ENCODE data around the gene RHNO1. TPM values are rescaled to one million over a fixed set of nuclear protein-coding genes. Genes with fewer than 3 reads are reported as not detected.
"Not testable (repeated sequence)": the region's sequence is repeated elsewhere in the genome, so short reads cannot be mapped to it uniquely, and the experiment has no call there.

Gene RHNO1
- total RNA-seq, 2 donors from 2014 or later = 18.3 to 25.5 TPM

DNA sequence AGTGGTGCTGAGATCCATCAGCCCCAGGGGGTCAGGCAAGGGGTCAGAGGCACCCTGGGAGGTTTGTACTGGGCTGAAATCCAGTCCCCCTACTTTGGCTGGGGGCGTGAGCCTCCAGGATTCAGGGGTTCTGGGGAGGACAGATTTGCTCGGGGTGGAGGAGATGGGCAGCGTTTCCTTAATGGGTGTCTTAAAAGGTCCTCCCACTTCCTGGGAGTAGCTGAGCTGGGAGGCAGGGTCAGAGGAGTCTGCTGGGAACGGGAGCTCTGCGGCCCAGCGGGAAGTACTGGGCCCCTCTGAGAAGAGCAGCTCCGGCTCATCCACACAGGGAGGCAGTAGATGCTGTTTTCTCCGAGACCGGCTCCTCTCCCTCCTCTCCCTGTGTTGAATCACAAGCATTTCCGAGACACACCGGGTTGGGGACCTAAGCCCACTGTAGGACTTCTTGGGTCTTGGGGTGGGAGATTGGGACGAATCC, 18.0 kb upstream of the RHNO1 start:
- DNase-seq = no peak
- intact Hi-C loops (cut with DNase I) = loop anchor here (10.0 kb wide), 1 partner anchor 176 kb away; no protein-coding TSS in a partner anchor
- H3K36me3 ChIP-seq = no peaks in the 10 kb centered on the region
- H3K27me3 ChIP-seq = no peaks in the 10 kb centered on the region
- no peak overlapping the region for H3K4me3 ChIP-seq
- no peaks in the 10 kb centered on the region for H3K9me3 ChIP-seq
- no peaks in the 10 kb centered on the region for H3K4me1 ChIP-seq
- H3K9ac ChIP-seq (ENCODE audit: low read depth in 2 of 2, low read length in 2 of 2) = no peak overlapping the region
- TF ChIP-seq CTCF (IDR thresholded peaks at IDR 0.05) = no peak
- no peak overlapping the region for H3K27ac ChIP-seq

- Histone ChIP-seq H3K27me3 (no peaks in the 10 kb centered on the region), H3K36me3 (no peaks in the 10 kb centered on the region), H3K9ac (ENCODE audit: low read depth in 2 of 2, low read length in 2 of 2) (no peak overlapping the region), H3K4me3 (no peak overlapping the region), H3K27ac (no peak overlapping the region), H3K4me1 (no peaks in the 10 kb centered on the region), H3K9me3 (no peaks in the 10 kb centered on the region)
- no peak for TF ChIP-seq CTCF (IDR thresholded peaks at IDR 0.05)
- no peak for DNase-seq
- intact Hi-C loops (cut with DNase I) = no loop called here
These were observed 16.9 kb upstream of the RHNO1 start for GRCh38 chr12:2860170-2860569.

GRCh38 chr12:2862876-2863275, 14.1 kb upstream of the RHNO1 start:
- no peak for TF ChIP-seq CTCF (IDR thresholded peaks at IDR 0.05)

DNA sequence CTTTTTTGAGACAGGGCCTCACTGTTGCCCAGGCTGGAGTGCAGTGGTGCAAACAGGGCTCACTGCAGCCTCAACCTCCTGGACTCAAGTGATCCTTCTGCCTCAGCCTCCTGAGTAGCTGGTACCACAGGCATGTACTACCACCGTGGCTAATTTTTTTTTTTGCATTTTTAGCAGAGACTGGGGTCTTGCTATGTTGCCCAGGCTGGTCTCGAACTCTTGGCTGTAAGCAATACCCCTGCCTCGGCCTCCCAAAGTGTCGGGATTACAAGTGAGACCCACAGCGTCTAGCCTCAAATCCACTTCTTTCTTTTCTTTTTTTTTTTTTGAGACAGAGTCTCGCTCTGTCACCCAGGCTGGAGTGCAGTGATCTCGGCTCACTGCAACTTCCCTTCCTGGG, 13.6 kb upstream of the RHNO1 start:
- H3K27me3 ChIP-seq; H3K9me3 ChIP-seq; H3K4me3 ChIP-seq; DNase-seq; H3K27ac ChIP-seq; H3K9ac ChIP-seq (ENCODE audit: low read depth in 2 of 2, low read length in 2 of 2); intact Hi-C loops (cut with DNase I); H3K4me1 ChIP-seq; H3K36me3 ChIP-seq: not testable (repeated sequence)

More at GRCh38 chr12:2862876-2863275, 14.1 kb upstream of the RHNO1 start:
- H3K9ac ChIP-seq (ENCODE audit: low read depth in 2 of 2, low read length in 2 of 2) = no peak overlapping the region
- intact Hi-C loops (cut with DNase I) = no loop called here
- H3K4me1 ChIP-seq = no peaks in the 10 kb centered on the region
- no peaks in the 10 kb centered on the region for H3K27me3 ChIP-seq
- no peaks in the 10 kb centered on the region for H3K9me3 ChIP-seq
- no peaks in the 10 kb centered on the region for H3K36me3 ChIP-seq
- no peak overlapping the region for H3K4me3 ChIP-seq
- H3K27ac ChIP-seq = no peak overlapping the region
- DNase-seq = no peak

DNA sequence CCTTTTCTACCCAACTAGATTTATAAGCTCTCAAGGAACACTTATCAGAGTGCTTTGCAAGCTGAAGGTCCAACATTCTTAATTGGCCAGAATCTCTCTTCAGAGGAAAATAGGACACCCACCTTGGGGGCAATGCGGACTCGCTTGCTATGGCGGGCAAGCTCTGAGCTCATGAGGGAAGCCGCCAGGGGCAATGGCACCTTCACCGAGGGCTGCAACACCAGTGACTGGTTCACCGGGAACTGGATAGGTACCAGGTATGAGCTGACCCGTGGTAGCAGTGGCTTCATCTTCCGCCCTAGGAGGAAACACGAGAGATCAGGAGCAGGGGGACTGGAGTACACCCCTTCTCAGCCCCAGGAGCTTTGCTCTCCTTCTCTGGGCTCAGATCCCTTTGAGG, 12.8 kb upstream of the RHNO1 start:
- Histone ChIP-seq H3K9ac (ENCODE audit: low read depth in 2 of 2, low read length in 2 of 2) (no peak overlapping the region), H3K9me3 (no peaks in the 10 kb centered on the region), H3K4me3 (no peak overlapping the region), H3K27me3 (no peaks in the 10 kb centered on the region), H3K27ac (no peak overlapping the region), H3K4me1 (no peaks in the 10 kb centered on the region), H3K36me3 (no peaks in the 10 kb centered on the region)
- intact Hi-C loops (cut with DNase I) = no loop called here
- DNase-seq = no peak
- TF ChIP-seq CTCF (IDR thresholded peaks at IDR 0.05) = no peak

DNA sequence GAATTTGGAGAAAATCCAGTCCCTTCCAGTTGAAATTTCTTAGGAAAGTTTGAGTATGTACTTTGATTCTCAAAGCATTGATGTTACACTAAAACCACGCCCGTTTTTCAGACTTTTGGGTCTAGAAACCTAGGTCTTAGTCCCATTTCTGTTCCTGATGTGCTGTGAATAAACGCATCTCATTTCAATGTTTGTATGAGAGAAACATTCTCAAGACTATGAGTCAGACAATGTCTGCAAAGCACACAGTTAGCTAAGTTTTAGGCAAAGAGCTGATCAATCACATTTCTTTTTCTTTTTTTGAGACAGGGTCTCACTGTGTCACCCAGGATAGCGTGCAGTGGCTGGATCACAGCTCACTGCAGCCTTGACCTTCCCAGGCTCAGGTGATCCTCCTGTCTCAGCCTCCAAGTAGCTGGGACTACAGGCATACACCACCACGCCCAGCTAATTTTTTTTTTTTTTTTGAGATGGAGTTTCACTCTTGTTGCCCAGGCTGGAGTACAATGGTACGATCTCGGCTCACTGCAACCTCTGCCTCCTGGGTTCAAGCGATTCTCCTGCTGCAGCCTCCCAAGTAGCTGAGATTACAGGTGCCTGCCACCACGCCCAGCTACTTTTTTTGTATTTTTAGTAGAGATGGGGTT, 7.9 kb upstream of the RHNO1 start:
- H3K27ac ChIP-seq; DNase-seq; H3K4me1 ChIP-seq; H3K36me3 ChIP-seq; H3K9ac ChIP-seq (ENCODE audit: low read depth in 2 of 2, low read length in 2 of 2); H3K9me3 ChIP-seq; H3K27me3 ChIP-seq; H3K4me3 ChIP-seq; intact Hi-C loops (cut with DNase I): not testable (repeated sequence)

Measured in colonic mucosa (tissue), 4 donors.